Measurements from ENCODE around the gene WDR46.

GRCh38 chr6:33251395-33252012 lies 37.5 kb downstream of the WDR46 start:
- TF ChIP-seq MEF2A (IDR thresholded peaks at IDR 0.05; ENCODE audit: insufficient read depth, low read depth, low read length) (no peak), CREB1 (IDR thresholded peaks at IDR 0.05; ENCODE audit: low read depth) (no peak), CTCF (IDR thresholded peaks at IDR 0.05 in 2 of 3, conservative IDR thresholded peaks at IDR 0.05 in 1 of 3; ENCODE audit: control insufficient read depth in 2 of 3, extremely low read depth in 1 of 3, insufficient read depth in 1 of 3, low read depth in 3 of 3, low read length in 3 of 3) (peak in 1 of 3 experiments; percentile 9; a peak in 1 of 6 replicates), POLR2AphosphoS5 (IDR thresholded peaks at IDR 0.05; ENCODE audit: low read length) (no peak), SUPT20H (IDR thresholded peaks at IDR 0.05; ENCODE audit: borderline replicate concordance, control insufficient read depth, low read depth, low read length) (no peak), EP300 (IDR thresholded peaks at IDR 0.05; ENCODE audit: borderline replicate concordance in 1 of 2, control insufficient read depth in 1 of 2, low read depth in 2 of 2, low read length in 2 of 2) (no peak), ZNF24 (IDR thresholded peaks at IDR 0.05) (no peak), YY1 (IDR thresholded peaks at IDR 0.05; ENCODE audit: low read depth, low read length) (no peak)

Data from GM12878 (cell line).